Activated CD4-positive, alpha-beta T cell treated with anti-CD3 and anti-CD28 coated beads for 36 hours (primary cell): ENCODE results near the gene IKZF2. TPM values are rescaled to one million over a fixed set of nuclear protein-coding genes. Genes with fewer than 3 reads are reported as not detected.

Experiments used
- ATAC-seq: fragments of 200-7000 bp; cut with Tn5 transposase; one replicate; pipeline ENCODE4 v1.10.0; 2021; ENCODE audit warnings: mild to moderate bottlenecking, moderate library complexity
- CTCF ChIA-PET: fragments of 350-600 bp; sonication (Branson Sonifier 250); formaldehyde crosslinking; loops from one replicate; lab custom pipeline; 2021; ENCODE audit warnings: antibody characterized with exemption; lab: Charles Lee
- POLR2A ChIA-PET: fragments of 350-600 bp; sonication (Branson Sonifier 250); formaldehyde crosslinking; loops from one replicate; lab custom pipeline; 2021; ENCODE audit warnings: antibody characterized with exemption, inconsistent platforms; lab: Charles Lee
- DNase-seq: peaks from one replicate; pipeline ENCODE4 v3.0.0-alpha.2; 2020
- H3K27ac Mint-ChIP-seq: one replicate; pipeline ENCODE4 v1.8.0; 2021; ENCODE audit warnings: mixed read lengths
- H3K27me3 Mint-ChIP-seq: one replicate; pipeline ENCODE4 v1.8.0; 2021; ENCODE audit warnings: mixed read lengths
- H3K36me3 Mint-ChIP-seq: one replicate; pipeline ENCODE4 v1.8.0; 2021; ENCODE audit warnings: low read depth, mixed read lengths
- H3K4me1 Mint-ChIP-seq: one replicate; pipeline ENCODE4 v1.8.0; 2021; ENCODE audit warnings: mixed read lengths
- H3K4me3 Mint-ChIP-seq: one replicate; pipeline ENCODE4 v1.8.0; 2021; ENCODE audit warnings: mild to moderate bottlenecking, moderate library complexity, mixed read lengths
- H3K9me3 Mint-ChIP-seq: one replicate; pipeline ENCODE4 v1.8.0; 2021; ENCODE audit warnings: low read depth, mixed read lengths
- intact Hi-C, 2 experiments: fragments of 100-400 bp; cut with DNase I in 1 of 2; cut with micrococcal nuclease in 1 of 2; formaldehyde crosslinking; loops; one replicate each; pipeline versions ENCODE4 v1.14.2 to v1.15.1; 2022 to 2024; cut with DNase I, micrococcal nuclease
- total RNA-seq, 2 experiments: library from RNA; stranded (reverse); gene quantifications; one replicate each; pipeline ENCODE4 v1.2.3, GENCODE V29; 2021

IKZF2 gene
- total RNA-seq, 2 experiments from 2014 or later, result 6.3 to 8.3 TPM

GRCh38 chr2:213101109-213101508 lies 50.3 kb downstream of the IKZF2 start:
- Mint-ChIP-seq H3K9me3 (no peaks in the 10 kb centered on the region), H3K36me3 (no peaks in the 10 kb centered on the region), H3K4me3 (no peak overlapping the region), H3K27me3 (no peaks in the 10 kb centered on the region), H3K27ac (no peak overlapping the region), H3K4me1 (peaks cover 25% of the 10 kb centered on the region)
- ChIA-PET POLR2A (no interaction called here), CTCF (no interaction called here)
- ATAC-seq (no peak), DNase-seq (no peak)
- intact Hi-C loops, result loop anchor here in 1 of 2 experiments (5.0 kb wide), 1 partner anchor 46 kb away; no protein-coding TSS in a partner anchor

- H3K36me3 Mint-ChIP-seq, result no peaks in the 10 kb centered on the region
- CTCF ChIA-PET, result interaction anchor here (1.1 kb wide), 1 partner anchor 20 kb away, joined by 3 read pairs; no protein-coding TSS in a partner anchor
- POLR2A ChIA-PET, result no interaction called here
- intact Hi-C loops, result no loop called here
- H3K27ac Mint-ChIP-seq, result no peak overlapping the region
- DNase-seq, result no peak
- peaks cover 20% of the 10 kb centered on the region for H3K4me1 Mint-ChIP-seq
- H3K27me3 Mint-ChIP-seq, result no peaks in the 10 kb centered on the region
- no peak for ATAC-seq
- no peak overlapping the region for H3K4me3 Mint-ChIP-seq
- no peaks in the 10 kb centered on the region for H3K9me3 Mint-ChIP-seq
These were observed 52.8 kb downstream of the IKZF2 start for GRCh38 chr2:213098612-213099011.

- DNase-seq (no peak), ATAC-seq (no peak)
- CTCF ChIA-PET, result interaction anchor here (1.0 kb wide), 2 partner anchors 9 to 47 kb away, joined by 4 to 5 read pairs; no protein-coding TSS in a partner anchor
- Mint-ChIP-seq H3K27me3 (no peaks in the 10 kb centered on the region), H3K4me3 (no peak overlapping the region), H3K36me3 (no peaks in the 10 kb centered on the region), H3K27ac (no peak overlapping the region), H3K9me3 (no peaks in the 10 kb centered on the region), H3K4me1 (peaks cover 14% of the 10 kb centered on the region)
- intact Hi-C loops, result no loop called here
- POLR2A ChIA-PET, result interaction anchor here (0.6 kb wide), 1 partner anchor 58 kb away, joined by 4 read pairs; no protein-coding TSS in a partner anchor
These were observed 59.6 kb downstream of the IKZF2 start for GRCh38 chr2:213091765-213092164.

- intact Hi-C loops, result no loop called here
- peaks cover 13% of the 10 kb centered on the region for H3K4me1 Mint-ChIP-seq
- ChIA-PET POLR2A (no interaction called here), CTCF (interaction anchor here (1.0 kb wide), 1 partner anchor 8 kb away, joined by 5 read pairs; no protein-coding TSS in a partner anchor)
- H3K4me3 Mint-ChIP-seq, result no peak overlapping the region
- H3K9me3 Mint-ChIP-seq, result no peaks in the 10 kb centered on the region
- H3K36me3 Mint-ChIP-seq, result no peaks in the 10 kb centered on the region
- ATAC-seq (no peak), DNase-seq (no peak)
- H3K27ac Mint-ChIP-seq, result no peak overlapping the region
- H3K27me3 Mint-ChIP-seq, result no peaks in the 10 kb centered on the region
These were observed 60.6 kb downstream of the IKZF2 start for GRCh38 chr2:213090772-213091171.

- Mint-ChIP-seq H3K27me3 (no peaks in the 10 kb centered on the region), H3K27ac (no peak overlapping the region), H3K9me3 (no peaks in the 10 kb centered on the region), H3K4me3 (no peak overlapping the region), H3K4me1 (peaks cover 13% of the 10 kb centered on the region), H3K36me3 (no peaks in the 10 kb centered on the region)
- ChIA-PET POLR2A (interaction anchor here (0.5 to 1.2 kb wide), 2 partner anchors 58 to 67 kb away, joined by 3 to 4 read pairs; no protein-coding TSS in a partner anchor), CTCF (no interaction called here)
- intact Hi-C loops, result no loop called here
- ATAC-seq (no peak), DNase-seq (no peak)
These were observed 62.0 kb downstream of the IKZF2 start for GRCh38 chr2:213089438-213089837.

GRCh38 chr2:213087040-213087439 lies 64.4 kb downstream of the IKZF2 start:
- CTCF ChIA-PET, result no interaction called here
- Mint-ChIP-seq H3K9me3 (no peaks in the 10 kb centered on the region), H3K27ac (no peak overlapping the region), H3K27me3 (no peaks in the 10 kb centered on the region), H3K4me3 (no peak overlapping the region), H3K36me3 (no peaks in the 10 kb centered on the region), H3K4me1 (peaks cover 7% of the 10 kb centered on the region)
- intact Hi-C loops, result loop anchor here in 1 of 2 experiments (2.0 kb wide), 1 partner anchor 32 kb away; no protein-coding TSS in a partner anchor
- ATAC-seq (peak; percentile 68), DNase-seq (no peak)
- POLR2A ChIA-PET, result no interaction called here

GRCh38 chr2:213086571-213086970 lies 64.8 kb downstream of the IKZF2 start:
- no peak overlapping the region for H3K4me3 Mint-ChIP-seq
- POLR2A ChIA-PET, result no interaction called here
- CTCF ChIA-PET, result no interaction called here
- intact Hi-C loops, result loop anchor here in 1 of 2 experiments (2.0 kb wide), 1 partner anchor 32 kb away; no protein-coding TSS in a partner anchor
- H3K36me3 Mint-ChIP-seq, result no peaks in the 10 kb centered on the region
- DNase-seq, result no peak
- H3K4me1 Mint-ChIP-seq, result peaks cover 7% of the 10 kb centered on the region
- no peaks in the 10 kb centered on the region for H3K9me3 Mint-ChIP-seq
- no peaks in the 10 kb centered on the region for H3K27me3 Mint-ChIP-seq
- no peak for ATAC-seq
- no peak overlapping the region for H3K27ac Mint-ChIP-seq

- no peak overlapping the region for H3K27ac Mint-ChIP-seq
- CTCF ChIA-PET, result no interaction called here
- POLR2A ChIA-PET, result no interaction called here
- no peak overlapping the region for H3K4me3 Mint-ChIP-seq
- no peaks in the 10 kb centered on the region for H3K27me3 Mint-ChIP-seq
- ATAC-seq (no peak), DNase-seq (no peak)
- no peaks in the 10 kb centered on the region for H3K36me3 Mint-ChIP-seq
- intact Hi-C loops, result loop anchor here in 1 of 2 experiments (2.0 kb wide), 1 partner anchor 33 kb away; no protein-coding TSS in a partner anchor
- peaks cover 5% of the 10 kb centered on the region for H3K4me1 Mint-ChIP-seq
- H3K9me3 Mint-ChIP-seq, result no peaks in the 10 kb centered on the region
These were observed 65.4 kb downstream of the IKZF2 start for GRCh38 chr2:213086050-213086449.

- POLR2A ChIA-PET, result no interaction called here
- Mint-ChIP-seq H3K4me1 (peaks cover 5% of the 10 kb centered on the region), H3K9me3 (no peaks in the 10 kb centered on the region), H3K27me3 (no peaks in the 10 kb centered on the region), H3K27ac (no peak overlapping the region), H3K4me3 (no peak overlapping the region), H3K36me3 (no peaks in the 10 kb centered on the region)
- CTCF ChIA-PET, result no interaction called here
- no peak for ATAC-seq
- DNase-seq, result no peak
- intact Hi-C loops, result no loop called here
These were observed 65.9 kb downstream of the IKZF2 start for GRCh38 chr2:213085538-213085937.

- Mint-ChIP-seq H3K9me3 (no peaks in the 10 kb centered on the region), H3K4me1 (peaks cover 9% of the 10 kb centered on the region), H3K27ac (no peak overlapping the region), H3K27me3 (no peaks in the 10 kb centered on the region), H3K4me3 (no peak overlapping the region), H3K36me3 (no peaks in the 10 kb centered on the region)
- DNase-seq (no peak), ATAC-seq (no peak)
- ChIA-PET POLR2A (no interaction called here), CTCF (no interaction called here)
- intact Hi-C loops, result no loop called here
These were observed 67.2 kb downstream of the IKZF2 start for GRCh38 chr2:213084261-213084660.

GRCh38 chr2:213080969-213081617 lies 70.3 kb downstream of the IKZF2 start:
- no peaks in the 10 kb centered on the region for H3K9me3 Mint-ChIP-seq
- no peak for DNase-seq
- CTCF ChIA-PET, result no interaction called here
- H3K4me1 Mint-ChIP-seq, result peaks cover 4% of the 10 kb centered on the region
- no peak overlapping the region for H3K4me3 Mint-ChIP-seq
- ATAC-seq, result no peak
- H3K27me3 Mint-ChIP-seq, result no peaks in the 10 kb centered on the region
- intact Hi-C loops, result no loop called here
- POLR2A ChIA-PET, result no interaction called here
- H3K27ac Mint-ChIP-seq, result no peak overlapping the region
- no peaks in the 10 kb centered on the region for H3K36me3 Mint-ChIP-seq

- DNase-seq (no peak), ATAC-seq (no peak)
- POLR2A ChIA-PET, result no interaction called here
- Mint-ChIP-seq H3K4me3 (no peak overlapping the region), H3K9me3 (no peaks in the 10 kb centered on the region), H3K27ac (no peak overlapping the region), H3K4me1 (peaks cover 4% of the 10 kb centered on the region), H3K27me3 (no peaks in the 10 kb centered on the region), H3K36me3 (no peaks in the 10 kb centered on the region)
- intact Hi-C loops, result no loop called here
- CTCF ChIA-PET, result no interaction called here
These were observed 71.7 kb downstream of the IKZF2 start for GRCh38 chr2:213079756-213080155.
